COLO668 (cell line): Measurements from ENCODE around the gene CPNE5.
"Not testable (repeated sequence)": the region's sequence is repeated elsewhere in the genome, so short reads cannot be mapped to it uniquely, and the experiment has no call there.

Experiments used
- DNase-seq: peaks from one replicate; lab custom pipeline; 2025; ENCODE audit not compliant: unreplicated experiment; lab: John Stamatoyannopoulos, UW

Gene CPNE5

DNA sequence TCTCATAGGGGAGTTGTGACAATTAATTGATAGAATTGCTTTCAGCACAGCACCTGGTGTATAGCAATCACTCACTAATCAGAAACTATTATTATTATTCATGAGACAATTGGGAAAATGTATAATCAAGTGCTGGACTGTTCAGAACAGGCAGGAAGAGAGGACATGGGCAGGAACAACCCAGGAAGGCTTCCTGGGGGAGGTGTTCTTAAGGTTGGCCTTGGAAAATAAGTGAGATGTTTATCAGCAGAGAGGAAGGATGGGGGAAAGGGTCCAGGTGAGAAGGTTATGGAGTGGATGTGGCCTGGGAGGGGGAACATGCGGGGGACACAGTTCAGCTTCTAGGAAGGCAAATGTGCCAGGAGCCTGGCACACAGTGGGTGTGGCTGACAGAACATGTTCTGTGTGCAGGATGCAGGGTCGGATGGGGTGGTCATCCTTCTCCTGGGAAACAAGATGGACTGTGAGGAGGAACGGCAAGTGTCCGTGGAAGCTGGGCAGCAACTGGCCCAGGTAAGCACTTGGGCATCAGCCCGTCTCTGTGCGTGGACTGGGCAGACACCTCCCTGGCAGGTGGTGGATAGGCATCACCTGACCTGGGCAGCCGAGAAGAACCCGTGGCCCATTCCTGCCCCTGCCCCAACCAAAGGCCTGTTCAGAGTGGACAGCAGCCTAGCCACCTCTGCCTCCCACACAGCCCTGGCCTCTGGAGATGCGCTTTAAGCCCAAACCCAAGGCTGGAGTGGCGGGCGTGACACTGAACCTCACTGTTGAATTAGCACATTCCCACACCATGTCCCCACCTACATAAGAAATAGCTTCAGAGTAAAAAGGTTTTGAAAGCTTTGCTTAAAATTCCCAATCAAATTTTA, 110.7 kb downstream of the CPNE5 start:
- DNase-seq, result no peak

DNA sequence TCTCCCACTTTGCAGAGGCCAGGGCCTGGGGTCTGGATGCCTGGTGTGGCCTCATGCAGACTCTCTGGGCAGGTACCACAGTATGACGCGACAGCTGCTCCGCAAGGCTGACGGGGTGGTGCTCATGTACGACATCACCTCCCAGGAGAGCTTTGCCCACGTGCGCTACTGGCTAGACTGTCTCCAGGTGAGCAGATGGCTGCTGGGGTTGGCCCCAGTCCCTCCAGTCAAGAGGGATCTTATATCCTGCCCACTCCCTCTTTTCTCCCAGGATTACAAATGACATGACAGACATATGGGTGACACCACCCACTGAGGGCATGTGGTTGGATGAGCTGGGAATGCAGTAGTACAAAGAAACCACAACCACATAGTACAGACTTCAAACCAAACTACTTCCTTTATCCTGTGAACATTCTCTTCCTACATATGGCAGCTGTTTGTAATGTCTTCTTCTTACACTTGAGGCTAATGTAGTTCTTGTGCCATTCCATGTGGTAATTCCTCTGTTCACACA, 111.7 kb downstream of the CPNE5 start:
- DNase-seq, result no peak

DNA sequence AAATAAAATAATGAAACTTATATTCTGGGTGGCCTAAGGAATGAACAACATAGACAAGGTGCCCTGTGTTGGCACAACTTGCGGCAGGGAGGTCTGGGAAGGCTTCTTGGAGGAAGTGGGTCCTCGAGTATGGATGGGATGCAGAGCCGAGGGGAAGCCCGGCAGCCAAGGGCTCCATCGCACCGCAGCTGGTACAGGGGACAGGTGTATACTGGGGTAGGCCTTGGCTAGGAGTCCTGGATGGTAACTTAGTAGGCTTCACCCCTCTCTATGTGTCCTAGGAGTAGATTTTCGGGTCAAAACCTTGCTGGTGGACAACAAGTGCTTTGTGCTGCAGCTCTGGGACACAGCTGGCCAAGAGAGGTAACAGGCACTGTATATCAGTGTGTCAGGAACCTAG, 113.7 kb downstream of the CPNE5 start:
- DNase-seq, result no peak

DNA sequence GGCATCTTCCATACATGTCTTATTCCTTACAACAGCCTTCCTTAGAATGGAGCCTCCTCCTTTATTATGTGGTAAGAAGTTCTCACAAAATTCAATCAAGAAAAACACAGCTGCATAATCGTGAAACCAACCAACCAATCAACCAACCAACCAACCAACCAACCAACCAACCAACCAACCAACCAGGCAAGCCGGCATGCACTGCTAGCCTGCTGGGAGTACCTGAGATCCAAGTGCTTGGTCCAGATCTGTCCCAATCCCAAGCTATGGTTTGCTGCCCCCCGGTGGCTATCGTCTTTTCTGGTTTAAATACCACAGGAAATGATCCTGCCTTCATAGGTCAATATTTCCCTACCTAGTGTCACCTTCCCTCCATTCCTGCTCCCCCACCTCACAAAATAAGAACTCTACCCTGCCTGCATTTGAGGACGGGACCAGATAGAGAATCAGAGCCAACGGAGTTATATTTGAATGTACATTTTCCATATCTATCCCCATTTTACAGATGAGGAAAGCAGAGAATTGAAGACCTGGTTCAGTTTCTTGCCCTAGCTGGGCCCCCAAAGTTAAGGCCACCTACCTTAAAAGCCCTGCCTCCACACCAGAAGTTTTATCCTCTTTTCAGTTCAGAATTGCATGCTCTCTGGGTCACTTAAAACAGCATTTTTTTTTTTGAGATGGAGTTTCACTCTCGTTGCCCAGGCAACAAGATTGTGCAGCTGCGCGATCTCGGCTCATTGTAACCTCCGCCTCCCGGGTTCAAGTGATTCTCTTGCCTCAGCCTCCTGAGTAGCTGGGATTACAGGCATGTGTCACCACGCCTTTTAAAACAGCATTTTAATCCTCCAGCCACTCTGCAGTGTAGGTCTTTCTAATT, 114.5 kb downstream of the CPNE5 start:
- peak; percentile 58 for DNase-seq

DNA sequence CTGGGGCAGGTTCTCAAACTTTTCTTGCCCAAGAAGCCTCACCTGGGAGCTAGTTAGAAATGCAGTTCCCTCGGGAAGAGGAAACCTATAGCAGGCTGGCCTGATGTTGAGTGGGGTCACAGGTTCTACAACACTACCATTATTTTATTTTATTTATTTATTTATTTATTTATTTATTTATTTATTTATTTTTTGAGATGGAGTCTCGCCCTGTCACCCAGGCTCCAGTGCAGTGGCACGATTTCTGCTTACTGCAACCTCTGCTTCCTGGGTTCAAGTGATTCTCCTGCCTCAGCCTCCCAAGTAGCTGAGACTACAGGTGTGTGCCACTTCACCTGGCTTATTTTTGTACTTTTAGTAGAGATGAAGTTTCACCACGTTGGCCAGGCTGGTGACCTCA, 115.3 kb downstream of the CPNE5 start:
- not testable (repeated sequence) for DNase-seq

DNA sequence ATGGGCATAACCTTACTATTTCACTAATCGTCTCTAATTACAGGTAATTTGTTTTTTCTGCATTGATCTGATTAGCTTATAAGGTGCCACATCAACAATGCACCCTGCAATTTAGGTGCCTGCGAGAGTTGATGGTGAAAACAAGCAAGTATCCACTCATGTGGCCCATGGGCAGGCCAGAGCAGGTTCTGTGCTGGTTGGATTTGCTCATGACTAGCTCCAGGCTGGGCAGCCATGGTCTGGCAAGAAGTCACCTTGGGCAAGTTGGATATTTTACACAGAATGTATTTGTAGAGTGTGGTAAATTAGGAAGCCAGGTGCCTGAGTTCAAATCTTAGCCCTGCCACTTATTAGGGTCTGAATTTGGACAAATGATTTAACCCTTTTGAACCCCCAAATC, 116.4 kb downstream of the CPNE5 start:
- DNase-seq, result no peak

DNA sequence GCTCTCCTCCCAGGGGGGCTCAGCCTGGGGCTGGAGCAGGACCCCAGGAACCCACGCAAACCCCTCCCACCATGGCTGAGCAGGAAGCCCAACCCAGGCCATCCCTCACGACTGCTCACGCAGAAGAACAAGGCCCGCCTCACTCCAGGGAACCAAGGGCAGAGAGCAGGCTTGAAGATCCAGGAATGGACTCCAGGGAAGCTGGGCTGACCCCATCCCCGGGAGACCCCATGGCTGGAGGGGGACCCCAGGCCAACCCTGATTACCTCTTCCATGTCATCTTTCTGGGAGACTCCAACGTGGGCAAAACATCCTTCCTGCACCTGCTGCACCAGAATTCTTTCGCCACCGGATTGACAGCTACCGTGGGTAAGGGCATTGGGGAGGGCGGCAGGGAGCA, 116.9 kb downstream of the CPNE5 start:
- no peak for DNase-seq

DNA sequence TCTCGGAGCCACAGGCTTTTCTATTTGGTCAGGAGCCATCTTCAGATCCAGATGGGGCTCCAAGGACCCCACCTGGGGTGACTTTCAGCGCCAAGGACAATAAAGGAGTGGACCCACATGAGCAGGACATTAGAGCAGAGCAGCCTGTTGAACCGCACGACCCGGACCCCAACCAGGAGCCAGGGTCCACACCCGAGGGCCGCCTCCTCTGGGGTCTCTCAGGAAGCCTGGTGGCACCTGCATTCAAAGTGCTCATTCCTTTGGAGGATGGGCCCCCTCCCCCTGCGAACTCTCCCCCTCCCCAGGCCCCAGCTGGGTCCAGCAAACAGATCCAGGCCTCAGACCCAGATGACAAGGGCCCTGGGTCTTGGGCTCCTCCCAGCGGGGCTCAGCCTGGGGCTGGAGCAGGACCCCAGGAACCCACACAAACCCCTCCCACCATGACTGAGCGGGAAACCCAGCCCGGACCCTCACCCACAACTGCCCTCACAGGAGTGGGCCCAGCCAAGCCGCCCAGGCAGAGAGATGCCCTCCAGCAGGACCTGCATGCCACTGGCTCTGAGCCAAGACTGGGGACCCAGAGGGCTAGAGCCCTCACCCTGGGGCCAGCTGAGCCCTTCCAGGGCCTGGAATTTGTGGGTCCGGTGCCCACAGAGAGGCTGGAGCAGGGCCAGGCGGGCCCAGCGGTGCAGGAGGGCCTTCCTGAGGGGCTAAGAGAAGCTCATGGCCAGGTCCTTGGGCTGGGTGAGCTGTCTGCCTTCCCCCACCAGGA, 117.7 kb downstream of the CPNE5 start:
- no peak for DNase-seq

DNA sequence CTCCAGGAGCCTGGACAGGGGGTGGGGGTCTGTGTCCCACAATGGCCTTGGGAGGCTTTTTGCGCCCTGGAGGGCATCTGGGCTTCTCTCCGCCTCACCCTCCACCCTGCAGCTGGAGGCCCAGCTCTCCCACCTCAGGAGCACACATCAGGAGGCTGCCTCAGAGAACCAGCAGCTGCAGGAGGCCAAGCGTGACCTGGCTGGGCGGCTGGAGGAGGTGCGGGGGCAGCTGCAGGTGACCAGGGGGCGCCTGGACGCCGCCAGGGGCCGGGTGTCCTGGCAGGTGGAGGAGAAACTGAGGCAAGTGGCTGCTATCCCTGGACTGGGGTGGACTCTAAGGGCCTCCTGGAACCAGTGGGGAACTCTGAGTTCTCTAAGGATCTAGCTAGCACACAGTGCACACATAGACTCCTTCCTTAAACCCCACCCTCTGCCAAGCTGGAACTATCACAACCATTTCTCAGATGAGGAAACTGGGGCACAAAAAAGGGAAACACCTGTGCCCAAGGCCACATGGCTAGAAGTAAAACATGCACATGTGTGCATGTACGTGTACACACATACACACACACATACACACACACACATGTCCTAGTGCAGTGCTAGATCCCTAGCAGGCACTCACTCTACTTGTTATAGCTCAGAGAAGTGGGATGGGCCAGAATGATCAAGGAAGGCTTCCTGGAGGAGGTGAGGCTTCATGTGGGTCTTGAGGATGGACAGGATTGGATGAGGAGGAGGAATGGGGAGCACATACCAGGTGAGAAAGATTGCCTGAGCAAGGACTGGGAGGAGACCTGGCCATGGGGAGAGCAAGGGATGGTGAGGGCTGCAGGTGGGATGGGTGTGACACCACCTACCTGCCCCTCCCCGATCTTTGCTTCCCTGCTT, 118.7 kb downstream of the CPNE5 start:
- peak; percentile 34 for DNase-seq

DNA sequence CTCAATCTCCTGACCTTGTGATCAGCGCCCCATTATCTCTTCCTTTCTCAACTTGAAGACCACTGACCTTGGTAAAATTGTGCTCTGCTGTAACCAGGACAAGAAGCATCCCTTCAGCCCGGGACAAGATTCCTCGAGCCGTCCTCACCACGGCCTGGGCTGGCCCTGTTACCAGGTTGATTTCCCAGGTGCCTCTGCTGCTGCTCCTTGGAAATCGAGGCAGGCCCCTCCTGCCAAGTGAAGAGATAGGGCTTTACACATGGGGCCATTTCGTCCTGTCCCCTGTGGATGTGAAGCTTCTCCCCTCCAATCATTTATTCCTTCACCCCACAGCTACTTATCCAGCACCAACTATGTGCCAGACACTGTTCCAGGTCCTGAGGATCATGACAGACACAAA, 120.1 kb downstream of the CPNE5 start:
- DNase-seq, result no peak

DNA sequence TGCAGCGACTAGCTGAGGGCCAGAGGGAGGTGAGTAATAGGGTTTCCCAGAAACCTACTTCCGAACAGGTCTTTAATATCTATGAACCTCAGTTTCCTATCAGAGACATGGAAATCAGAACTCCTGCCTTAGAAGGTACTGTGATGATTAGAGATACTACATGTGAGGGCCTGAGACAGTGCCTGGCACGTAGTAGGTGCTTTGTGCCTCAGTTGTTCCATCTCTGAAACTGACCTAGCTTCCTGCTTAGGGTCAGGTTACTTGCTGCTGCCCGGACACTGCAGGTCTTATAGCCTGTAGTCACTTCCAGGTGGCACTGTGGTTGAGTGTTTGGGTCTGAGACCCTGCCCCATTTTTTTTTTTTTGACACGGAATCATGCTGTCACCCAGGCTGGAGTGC, 120.7 kb downstream of the CPNE5 start:
- DNase-seq, result no peak

DNA sequence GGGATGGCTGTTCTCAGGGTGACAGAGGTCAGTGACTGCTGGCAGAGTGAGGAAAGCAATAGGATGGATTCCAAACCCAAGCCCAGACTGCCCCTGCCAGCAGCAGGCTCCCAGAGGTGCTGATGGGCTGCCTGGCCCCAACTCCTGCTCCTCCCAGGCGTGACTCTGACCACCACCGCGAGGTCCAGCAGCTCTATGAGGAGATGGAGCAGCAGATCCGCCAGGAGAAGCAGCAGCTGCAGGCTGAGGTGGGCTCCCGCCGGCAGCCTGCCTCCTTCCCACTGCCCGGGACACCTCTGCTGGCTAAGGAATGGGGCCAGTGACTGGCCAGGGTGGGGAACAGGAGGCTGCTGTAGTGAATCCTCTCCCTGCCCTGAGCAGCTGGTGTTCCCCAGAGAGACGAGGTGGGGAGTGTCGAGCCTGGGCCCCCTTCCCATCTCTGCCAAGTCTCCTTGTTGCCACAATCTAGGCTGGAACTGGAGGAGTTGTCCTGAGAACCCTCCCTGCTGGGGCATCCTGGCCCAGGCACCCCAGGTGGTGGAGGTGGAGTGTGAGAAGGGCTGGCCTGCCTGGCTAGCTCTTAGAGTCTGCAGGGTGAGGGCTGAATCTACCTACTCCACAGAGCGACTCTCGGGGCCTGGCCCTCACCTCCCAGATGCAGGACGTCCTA, 121.2 kb downstream of the CPNE5 start:
- no peak for DNase-seq

DNA sequence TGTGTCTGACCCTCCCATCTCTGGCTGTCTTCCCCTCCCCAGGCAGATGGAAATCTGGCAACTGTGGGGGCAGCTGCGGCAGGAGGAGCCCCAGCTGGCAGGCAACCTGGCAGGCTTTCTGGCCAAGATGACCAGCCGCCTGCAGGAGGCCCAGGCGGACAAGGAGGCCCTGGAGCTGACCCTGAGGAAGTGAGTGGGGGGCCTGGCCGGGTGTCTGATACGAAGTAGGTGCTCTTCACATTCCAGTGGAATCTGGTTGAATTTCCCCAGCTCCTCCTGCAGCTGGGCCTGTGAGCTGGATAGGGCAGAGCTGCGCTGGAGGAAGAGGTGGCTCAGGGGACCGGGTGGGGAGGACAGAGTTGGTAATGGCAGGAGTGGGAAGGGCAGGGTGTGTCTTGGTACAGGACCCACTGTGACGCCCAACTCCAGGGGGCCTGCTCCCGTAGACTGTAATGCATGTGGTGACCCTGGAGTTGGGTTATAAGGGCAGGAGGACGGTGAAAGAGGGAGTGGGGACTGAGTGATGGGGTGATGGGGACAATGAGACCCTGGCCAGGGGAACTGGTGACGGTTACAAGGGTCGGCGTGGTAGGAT, 121.9 kb downstream of the CPNE5 start:
- DNase-seq, result no peak

DNA sequence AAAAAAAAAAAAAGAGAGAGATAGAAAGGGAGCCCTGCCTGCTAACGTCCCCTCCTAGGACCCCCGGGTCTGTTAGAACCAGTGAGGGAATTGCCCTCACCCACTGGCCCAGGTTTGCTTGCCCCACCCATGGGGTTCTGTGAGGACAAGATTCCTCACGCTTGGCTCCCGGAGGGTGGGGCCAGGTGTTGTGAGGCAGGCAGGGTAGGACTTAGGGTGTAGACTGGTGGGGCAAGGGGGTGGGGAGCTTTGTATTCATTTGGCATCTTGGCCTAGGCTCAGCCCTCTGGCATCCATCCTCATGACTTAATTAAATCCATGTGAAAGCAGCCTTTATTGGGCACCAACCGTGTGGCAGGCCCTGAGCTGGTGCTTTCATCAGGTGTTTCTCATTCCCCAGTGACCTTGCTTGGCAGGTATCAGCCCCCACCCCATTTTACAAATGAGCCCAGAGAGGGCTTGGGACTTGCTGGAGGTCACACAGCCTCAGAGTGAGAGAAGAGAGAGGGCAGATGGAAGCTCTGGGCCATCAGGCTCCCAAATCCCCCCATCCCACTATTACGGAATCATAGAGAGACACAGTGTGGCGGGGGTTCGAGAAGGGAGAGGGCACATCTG, 122.7 kb downstream of the CPNE5 start:
- no peak for DNase-seq

DNA sequence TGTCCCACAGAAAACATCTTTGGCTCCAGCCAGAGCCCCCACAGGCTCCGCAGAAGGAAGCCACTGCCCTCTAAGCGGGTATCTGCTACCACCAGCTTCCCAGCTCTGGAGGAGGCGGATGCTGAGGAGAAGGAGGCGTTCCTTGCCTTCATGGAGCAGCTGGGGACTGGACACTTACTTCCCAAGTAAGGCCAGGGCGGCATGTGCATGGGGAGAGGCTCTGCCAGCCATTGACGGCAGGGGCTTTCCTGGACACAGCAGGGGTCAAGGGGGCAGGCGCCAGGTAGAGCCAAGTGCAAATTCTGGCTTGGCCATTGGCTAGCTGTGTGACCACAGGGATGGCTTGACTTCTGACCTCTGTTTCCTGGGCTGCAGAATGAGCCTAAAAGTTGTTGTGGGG, 123.8 kb downstream of the CPNE5 start:
- no peak for DNase-seq

DNA sequence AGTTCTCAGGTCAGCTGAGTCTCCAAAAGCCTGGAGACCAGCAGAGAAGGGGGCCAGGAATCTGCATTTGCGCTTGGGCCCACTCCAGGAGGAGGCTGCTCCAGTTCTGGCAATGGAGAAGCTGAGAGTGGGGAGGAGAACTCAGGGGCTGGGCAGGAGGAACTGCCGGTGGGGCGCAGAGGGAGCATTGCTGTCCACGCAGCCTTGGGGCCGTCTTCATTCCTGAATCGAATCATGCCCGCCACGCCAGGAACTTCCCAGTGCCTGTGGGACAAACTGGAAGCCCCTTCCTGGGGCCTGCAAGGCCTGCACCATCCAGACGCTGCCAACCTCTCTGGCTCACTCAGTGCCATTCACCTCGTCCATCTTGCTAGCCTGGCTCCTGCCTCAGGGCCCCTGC, 124.7 kb downstream of the CPNE5 start:
- no peak for DNase-seq

DNA sequence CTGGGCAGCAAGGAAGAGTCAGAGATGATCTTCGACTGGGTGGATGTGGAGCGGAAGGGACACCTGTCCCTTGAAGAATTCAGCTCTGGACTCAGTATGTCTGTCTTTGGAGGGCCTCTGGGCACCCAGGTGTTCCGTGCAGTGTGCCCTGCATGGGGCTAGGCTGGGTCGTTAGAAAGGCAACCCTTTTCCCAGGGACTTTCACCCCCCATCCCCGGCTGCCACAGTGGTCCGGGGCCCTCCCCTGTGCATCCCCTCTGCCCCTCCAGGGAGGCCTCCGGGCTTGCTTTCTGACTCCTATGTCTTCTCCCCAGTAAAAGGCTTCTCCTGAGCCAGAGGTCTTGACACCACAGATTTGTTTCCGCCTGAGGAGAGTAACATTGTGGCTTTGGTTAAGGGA, 125.4 kb downstream of the CPNE5 start:
- DNase-seq, result no peak

DNA sequence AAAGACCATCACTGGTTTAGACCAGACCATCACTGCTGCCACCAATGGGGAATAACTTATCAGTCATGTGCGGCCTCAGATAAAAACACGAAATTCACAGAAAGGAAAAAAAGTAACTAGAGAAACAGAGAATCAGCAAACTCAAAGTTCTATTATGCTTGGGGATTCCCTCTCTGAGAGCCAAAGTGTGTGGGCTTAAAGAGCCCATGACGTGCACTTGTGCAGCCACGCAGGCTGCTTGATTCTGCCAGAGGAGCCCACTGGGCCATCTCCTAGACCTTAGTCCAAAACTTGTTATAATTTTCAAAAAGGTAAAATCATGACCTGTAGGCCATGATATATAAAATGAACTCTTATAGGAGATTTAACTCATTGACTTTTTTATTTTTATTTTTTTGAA, 126.4 kb downstream of the CPNE5 start:
- no peak for DNase-seq

DNA sequence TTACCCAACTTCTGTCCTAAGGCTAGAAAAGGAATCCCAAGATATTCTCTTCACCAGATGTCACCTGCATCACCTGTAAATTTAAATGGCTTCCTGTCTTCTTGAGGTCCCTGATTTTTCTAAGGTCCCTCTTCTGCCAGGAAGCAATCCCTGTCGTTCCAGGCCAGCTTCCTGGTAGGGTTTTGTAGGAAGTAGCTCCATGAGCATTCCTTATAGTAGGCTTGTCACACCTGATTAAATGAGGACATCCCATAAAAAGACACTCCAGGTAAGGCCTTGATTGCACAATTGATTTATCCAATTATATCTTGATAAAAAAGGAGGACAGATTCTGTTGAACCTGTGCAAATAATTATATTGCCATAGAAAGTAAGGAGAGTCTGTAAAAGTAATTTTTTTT, 132.9 kb downstream of the CPNE5 start:
- no peak for DNase-seq
